Measurements from ENCODE around the gene MCF2L2.
"Not testable (repeated sequence)": the region's sequence is repeated elsewhere in the genome, so short reads cannot be mapped to it uniquely, and the experiment has no call there.

MCF2L2 gene

GRCh38 chr3:183195266-183195665 is 233.2 kb downstream of the MCF2L2 start:
- no peak for DNase-seq

GRCh38 chr3:183193762-183194689 is 234.4 kb downstream of the MCF2L2 start:
- DNase-seq, result no peak

GRCh38 chr3:183192650-183193300 is 235.6 kb downstream of the MCF2L2 start:
- DNase-seq, result no peak

- no peak for DNase-seq
Observed at GRCh38 chr3:183189641-183190040, 238.8 kb downstream of the MCF2L2 start.

- DNase-seq, result peak; percentile 30 to 49
Observed at GRCh38 chr3:183188895-183189462, 239.4 kb downstream of the MCF2L2 start.

GRCh38 chr3:183185696-183186095 is 242.7 kb downstream of the MCF2L2 start:
- no peak for DNase-seq

GRCh38 chr3:183182732-183183610 is 245.4 kb downstream of the MCF2L2 start:
- DNase-seq, result no peak

- no peak for DNase-seq
Observed at GRCh38 chr3:183182073-183182472, 246.3 kb downstream of the MCF2L2 start.

GRCh38 chr3:183181606-183182005 is 246.8 kb downstream of the MCF2L2 start:
- DNase-seq, result no peak

- DNase-seq, result no peak
Observed at GRCh38 chr3:183180784-183181295, 247.6 kb downstream of the MCF2L2 start.

GRCh38 chr3:183180110-183180783 is 248.2 kb downstream of the MCF2L2 start:
- DNase-seq, result no peak

- DNase-seq, result not testable (repeated sequence)
Observed at GRCh38 chr3:183179550-183179908, 248.9 kb downstream of the MCF2L2 start.

- peak; percentile 54 to 72 for DNase-seq
Observed at GRCh38 chr3:183178833-183179549, 249.4 kb downstream of the MCF2L2 start.

- no peak for DNase-seq
Observed at GRCh38 chr3:183178512-183178832, 249.9 kb downstream of the MCF2L2 start.

GRCh38 chr3:183172051-183172639 is 256.3 kb downstream of the MCF2L2 start:
- DNase-seq, result no peak

- not testable (repeated sequence) for DNase-seq
Observed at GRCh38 chr3:183167975-183168374, 260.4 kb downstream of the MCF2L2 start.

GRCh38 chr3:183163563-183163962 is 264.9 kb downstream of the MCF2L2 start:
- no peak for DNase-seq

- DNase-seq, result peak in 1 of 2 donors; percentile 31
Observed at GRCh38 chr3:183161552-183162336, 266.7 kb downstream of the MCF2L2 start.

- DNase-seq, result no peak
Observed at GRCh38 chr3:183160616-183161015, 267.8 kb downstream of the MCF2L2 start.

- no peak for DNase-seq
Observed at GRCh38 chr3:183159333-183159732, 269.1 kb downstream of the MCF2L2 start.
